ENCODE measurements around the gene DBH. TPM values are rescaled to one million over a fixed set of nuclear protein-coding genes. Genes with fewer than 3 reads are reported as not detected.

DBH gene
- total RNA-seq, 4 donors from 2014 or later: not detected

DNA sequence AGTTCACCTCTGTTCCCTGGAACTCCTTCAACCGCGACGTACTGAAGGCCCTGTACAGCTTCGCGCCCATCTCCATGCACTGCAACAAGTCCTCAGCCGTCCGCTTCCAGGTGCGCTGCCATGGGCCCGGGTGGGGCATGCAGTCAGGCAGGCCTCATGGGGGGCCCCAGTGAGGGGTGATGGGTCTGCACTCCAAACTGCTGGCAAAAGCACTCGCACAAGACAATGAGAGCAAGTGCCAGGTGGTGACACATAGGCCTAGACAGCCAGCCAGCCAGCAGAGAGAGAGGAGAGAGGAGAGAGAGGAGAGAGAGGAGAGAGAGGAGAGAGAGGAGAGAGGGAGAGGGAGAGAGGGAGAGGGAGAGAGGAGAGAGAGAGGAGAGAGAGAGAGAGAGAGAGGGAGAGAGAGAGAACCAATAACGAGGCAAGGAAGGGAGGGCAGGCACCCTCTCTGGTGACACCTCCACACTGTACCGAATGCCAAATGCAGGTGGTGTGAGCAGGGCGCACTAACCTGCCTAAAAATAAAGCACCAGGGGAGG, 21.0 kb downstream of the DBH start:
- intact Hi-C loops (cut with DNase I): no loop called here
- H3K9me3 ChIP-seq: no peaks in the 10 kb centered on the region
- H3K27me3 ChIP-seq: peaks cover 0 to 98% (median 5%) of the 10 kb centered on the region in 4 donors
- no peak overlapping the region for H3K27ac ChIP-seq
- 37 to 57% methylated on average over 4 of the region's 13 CpGs for WGBS, 2 donors
- peaks cover 11 to 24% (median 12%) of the 10 kb centered on the region in 3 donors for H3K4me1 ChIP-seq
- TF ChIP-seq POLR2A (IDR thresholded peaks at IDR 0.05) (no peak), CTCF (IDR thresholded peaks at IDR 0.05) (no peak)
- H3K36me3 ChIP-seq: no peaks in the 10 kb centered on the region
- no peak overlapping the region for H3K4me3 ChIP-seq
- DNase-seq: no peak

DNA sequence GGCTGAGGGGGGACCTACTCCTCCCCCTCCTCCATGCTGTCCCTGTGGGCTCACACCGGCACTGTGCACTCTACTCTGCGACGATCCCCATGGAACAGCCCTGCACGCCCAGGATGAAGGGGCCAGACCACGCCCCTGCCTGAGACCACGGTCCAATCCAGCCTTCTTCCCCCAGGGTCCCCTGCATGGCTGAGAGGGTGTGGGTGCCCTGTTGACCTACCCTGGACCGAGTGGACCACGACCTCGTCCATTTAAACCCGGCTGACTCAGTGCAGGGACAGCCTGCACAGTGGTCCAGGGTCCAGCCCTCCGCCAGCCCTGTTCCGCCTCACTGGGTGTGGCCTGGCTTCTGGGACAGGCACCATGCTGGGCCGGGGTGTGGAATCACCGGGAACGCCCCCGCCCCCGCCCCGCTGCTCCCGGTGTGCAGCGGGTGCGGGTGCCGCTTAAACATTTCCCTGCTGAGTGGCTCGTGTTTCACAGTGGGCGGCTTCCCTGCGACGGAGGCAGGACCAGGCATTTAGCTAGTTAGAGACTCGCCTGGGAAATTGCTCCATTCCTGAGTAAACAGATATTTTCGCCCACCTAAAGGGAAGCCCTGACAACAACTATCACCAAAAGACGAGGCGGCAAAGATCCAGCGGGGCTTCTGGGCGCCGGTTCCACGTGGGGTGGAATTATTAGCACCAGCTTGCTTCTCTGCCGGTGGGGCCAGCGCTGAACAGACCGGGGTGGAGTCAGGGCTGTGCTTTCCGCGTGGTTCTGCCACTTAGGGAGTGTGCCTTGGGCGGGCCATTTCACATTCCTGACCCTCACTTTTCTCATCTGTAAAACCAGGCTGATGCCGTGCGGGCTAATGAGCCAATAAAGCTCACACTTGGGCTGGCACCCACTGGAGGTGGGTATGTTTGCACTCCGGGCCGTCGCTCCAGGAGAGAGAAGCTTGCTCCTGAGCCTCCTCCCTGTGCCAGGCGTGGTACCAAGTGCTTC, 22.6 kb downstream of the DBH start:
- Histone ChIP-seq H3K27me3 (peaks cover 0 to 91% (median 5%) of the 10 kb centered on the region in 4 donors), H3K4me1 (peaks cover 11 to 24% (median 12%) of the 10 kb centered on the region in 3 donors), H3K27ac (no peak overlapping the region), H3K9me3 (no peaks in the 10 kb centered on the region), H3K4me3 (peak overlapping the region in 2 of 4 donors; percentile 18 to 45), H3K36me3 (no peaks in the 10 kb centered on the region)
- TF ChIP-seq POLR2A (IDR thresholded peaks at IDR 0.05) (no peak), CTCF (IDR thresholded peaks at IDR 0.05) (no peak)
- WGBS, 2 donors: 9 to 60% methylated on average over 1 to 6 of the region's 46 CpGs
- no peak for DNase-seq
- intact Hi-C loops (cut with DNase I): no loop called here

- DNase-seq: no peak
- peaks cover 11 to 24% (median 12%) of the 10 kb centered on the region in 3 donors for H3K4me1 ChIP-seq
- intact Hi-C loops (cut with DNase I): no loop called here
- peaks cover 0 to 83% (median 5%) of the 10 kb centered on the region in 4 donors for H3K27me3 ChIP-seq
- no peaks in the 10 kb centered on the region for H3K36me3 ChIP-seq
- no peaks in the 10 kb centered on the region for H3K9me3 ChIP-seq
- no peak overlapping the region for H3K27ac ChIP-seq
- 59 to 100% methylated on average over 2 to 5 of the region's 13 CpGs for WGBS, 2 donors
- H3K4me3 ChIP-seq: no peak overlapping the region
- no peak for TF ChIP-seq POLR2A (IDR thresholded peaks at IDR 0.05)
- no peak for TF ChIP-seq CTCF (IDR thresholded peaks at IDR 0.05)
Observed at GRCh38 chr9:133659516-133659915, 23.4 kb downstream of the DBH start.

- H3K9me3 ChIP-seq: no peaks in the 10 kb centered on the region
- no peak overlapping the region for H3K4me3 ChIP-seq
- H3K27ac ChIP-seq: no peak overlapping the region
- H3K4me1 ChIP-seq: peaks cover 11 to 18% (median 12%) of the 10 kb centered on the region in 3 donors
- H3K27me3 ChIP-seq: peaks cover 0 to 61% (median 0%) of the 10 kb centered on the region in 4 donors
- no peak for DNase-seq
- H3K36me3 ChIP-seq: no peaks in the 10 kb centered on the region
- WGBS, 2 donors: 83 to 87% methylated on average over 8 to 9 of the region's 26 CpGs
- TF ChIP-seq POLR2A (IDR thresholded peaks at IDR 0.05) (no peak), CTCF (IDR thresholded peaks at IDR 0.05) (no peak)
- intact Hi-C loops (cut with DNase I): no loop called here
Observed at GRCh38 chr9:133661846-133662540, 25.8 kb downstream of the DBH start.

Data from esophagus squamous epithelium (tissue), 5 donors.